H9 (cell line): ENCODE results near the gene KRT12. TPM values are rescaled to one million over a fixed set of nuclear protein-coding genes. Genes with fewer than 3 reads are reported as not detected.

Experiments used
- DNase-seq: peaks from one replicate; pipeline ENCODE4 v3.0.0-alpha.2; 2017
- H2AFZ ChIP-seq: one replicate; pipeline ENCODE4 v1.6.1; 2013; ENCODE audit warnings: mild to moderate bottlenecking, low read length, control low read depth, moderate library complexity
- H2AK5ac ChIP-seq: 2 replicates; pipeline ENCODE4 v1.6.1; 2013; ENCODE audit warnings: low read length, control low read depth, mixed read lengths; ENCODE audit not compliant: insufficient read length
- H2BK120ac ChIP-seq: one replicate; pipeline ENCODE4 v1.6.1; 2013; ENCODE audit warnings: low read depth, mild to moderate bottlenecking, low read length, control low read depth, inconsistent platforms; ENCODE audit not compliant: poor library complexity, severe bottlenecking
- H2BK12ac ChIP-seq: 2 replicates; pipeline ENCODE4 v1.6.1; 2013; ENCODE audit warnings: low read length, control low read depth, mixed read lengths, low read depth; ENCODE audit not compliant: insufficient read length
- H2BK15ac ChIP-seq: 2 replicates; pipeline ENCODE4 v1.6.1; 2013; ENCODE audit warnings: low read depth, low read length, control low read depth
- H2BK20ac ChIP-seq: one replicate; pipeline ENCODE4 v1.6.1; 2013; ENCODE audit warnings: low read depth, mild to moderate bottlenecking, low read length, control low read depth, inconsistent platforms; ENCODE audit not compliant: poor library complexity, severe bottlenecking
- H2BK5ac ChIP-seq: 2 replicates; pipeline ENCODE4 v1.6.1; 2013; ENCODE audit warnings: low read length, control low read depth, mixed read lengths; ENCODE audit not compliant: insufficient read length
- H3K14ac ChIP-seq: 2 replicates; pipeline ENCODE4 v1.6.1; 2013; ENCODE audit warnings: low read length, control low read depth; ENCODE audit not compliant: insufficient read depth
- H3K18ac ChIP-seq: 2 replicates; pipeline ENCODE4 v1.6.1; 2013; ENCODE audit warnings: low read depth, mild to moderate bottlenecking, mixed read lengths, low read length, control low read depth; ENCODE audit not compliant: insufficient read length
- H3K23ac ChIP-seq: 2 replicates; pipeline ENCODE4 v1.6.1; 2013; ENCODE audit warnings: low read length, control low read depth, mixed read lengths, low read depth; ENCODE audit not compliant: insufficient read length
- H3K23me2 ChIP-seq: 2 replicates; pipeline ENCODE4 v1.6.1; 2013; ENCODE audit warnings: low read depth, mild to moderate bottlenecking, mixed read lengths, low read length, control low read depth; ENCODE audit not compliant: insufficient read length, poor library complexity, severe bottlenecking
- H3K27ac ChIP-seq: 2 replicates; pipeline ENCODE4 v1.5.1; 2013; ENCODE audit warnings: low read length, control low read depth, mixed read lengths, low read depth; ENCODE audit not compliant: insufficient read length
- H3K27me3 ChIP-seq: 2 replicates; pipeline ENCODE4 v1.6.1; 2013; ENCODE audit warnings: low read length, control low read depth, inconsistent platforms; ENCODE audit not compliant: insufficient read depth
- H3K4ac ChIP-seq: 2 replicates; pipeline ENCODE4 v1.6.1; 2013; ENCODE audit warnings: low read depth, mild to moderate bottlenecking, control low read depth, inconsistent platforms, low read length, moderate library complexity
- H3K4me1 ChIP-seq: 2 replicates; pipeline ENCODE4 v1.6.1; 2013; ENCODE audit warnings: low read length, control low read depth, inconsistent platforms; ENCODE audit not compliant: insufficient read depth
- H3K4me2 ChIP-seq: 2 replicates; pipeline ENCODE4 v1.6.1; 2013; ENCODE audit warnings: low read length, control low read depth, mixed read lengths; ENCODE audit not compliant: insufficient read length, insufficient read depth
- H3K56ac ChIP-seq: 2 replicates; pipeline ENCODE4 v1.6.1; 2013; ENCODE audit warnings: low read depth, mild to moderate bottlenecking, mixed read lengths, low read length, control low read depth; ENCODE audit not compliant: insufficient read length
- H3K79me1 ChIP-seq: 2 replicates; pipeline ENCODE4 v1.6.1; 2013; ENCODE audit warnings: low read depth, mild to moderate bottlenecking, moderate library complexity, low read length, control low read depth, inconsistent platforms; ENCODE audit not compliant: insufficient read depth, poor library complexity, severe bottlenecking
- H3K79me2 ChIP-seq: 2 replicates; pipeline ENCODE4 v1.6.1; 2013; ENCODE audit warnings: low read length, control low read depth, inconsistent platforms; ENCODE audit not compliant: insufficient read depth
- H3K9ac ChIP-seq: 2 replicates; pipeline ENCODE4 v1.6.1; 2013; ENCODE audit warnings: low read length, control low read depth, mixed read lengths; ENCODE audit not compliant: insufficient read length; ENCODE audit errors: extremely low read depth
- H3K9me3 ChIP-seq: one replicate; pipeline ENCODE4 v1.6.1; 2013; ENCODE audit warnings: low read depth, low read length, inconsistent platforms; ENCODE audit not compliant: control insufficient read depth
- H3T11ph ChIP-seq: one replicate; pipeline ENCODE4 v1.6.1; 2013; ENCODE audit warnings: mild to moderate bottlenecking, low read length, control low read depth, inconsistent platforms
- H4K20me1 ChIP-seq: one replicate; pipeline ENCODE4 v1.6.1; 2013; ENCODE audit not compliant: control insufficient read depth, insufficient read length, insufficient read depth
- H4K5ac ChIP-seq: 2 replicates; pipeline ENCODE4 v1.6.1; 2013; ENCODE audit warnings: low read depth, mild to moderate bottlenecking, mixed read lengths, low read length, control low read depth; ENCODE audit not compliant: insufficient read length
- H4K8ac ChIP-seq: replicated peaks from 2 replicates; pipeline ENCODE4 v1.6.1; 2013; ENCODE audit warnings: low read length, control low read depth, mixed read lengths, low read depth; ENCODE audit not compliant: insufficient read length
- H4K91ac ChIP-seq: 2 replicates; pipeline ENCODE4 v1.6.1; 2013; ENCODE audit warnings: low read depth, mild to moderate bottlenecking, moderate library complexity, mixed read lengths, low read length, control low read depth; ENCODE audit not compliant: insufficient read length
- H3K27ac Mint-ChIP-seq, 3 experiments: 2 replicates in 2 of 3; 3 replicates in 1 of 3; pipeline ENCODE4 v1.8.0; 2020 to 2021; ENCODE audit warnings: mixed read lengths in 3 of 3, mild to moderate bottlenecking in 1 of 3, moderate library complexity in 1 of 3
- H3K27me3 Mint-ChIP-seq: 2 replicates; pipeline ENCODE4 v1.8.0; 2021; ENCODE audit warnings: low read depth, mild to moderate bottlenecking, moderate library complexity, mixed read lengths
- H3K36me3 Mint-ChIP-seq, 3 experiments: 2 replicates in 2 of 3; 3 replicates in 1 of 3; pipeline ENCODE4 v1.8.0; 2020 to 2021; ENCODE audit warnings: low read depth in 3 of 3, mixed read lengths in 3 of 3; ENCODE audit not compliant: insufficient read depth in 1 of 3
- H3K4me1 Mint-ChIP-seq, 2 experiments: 2 replicates each; pipeline ENCODE4 v1.8.0; 2020; ENCODE audit warnings: mixed read lengths in 2 of 2
- H3K4me3 Mint-ChIP-seq, 2 experiments: 2 replicates in 1 of 2; 3 replicates in 1 of 2; pipeline ENCODE4 v1.8.0; 2020 to 2021; ENCODE audit warnings: mild to moderate bottlenecking in 2 of 2, mixed read lengths in 2 of 2, moderate library complexity in 1 of 2
- H3K9me3 Mint-ChIP-seq, 2 experiments: 2 replicates in 1 of 2; 3 replicates in 1 of 2; pipeline ENCODE4 v1.8.0; 2020; ENCODE audit warnings: mild to moderate bottlenecking in 2 of 2, mixed read lengths in 2 of 2, moderate library complexity in 1 of 2
- CTCF ChIP-seq: fragments of 200-600 bp; sonication (generic); conservative IDR thresholded peaks from 3 replicates; pipeline ENCODE4 v1.8.0; 2021; ENCODE audit warnings: antibody characterized with exemption, mild to moderate bottlenecking
- WGBS: extraction: QIAGEN DNeasy Blood & Tissue Kit; methylation state at CpG from one replicate; pipeline ENCODE4 v1.1.7; 2013; ENCODE audit warnings: missing lambda C conversion rate, low lambda C conversion rate, mixed read lengths; ENCODE audit not compliant: insufficient read length; ENCODE audit errors: extremely low coverage; 5-methylcytosine and 5-hydroxymethylcytosine counted together
- total RNA-seq: library from RNA; stranded (reverse); gene quantifications from 2 replicates; pipeline ENCODE4 v1.2.1, GENCODE V29; 2021

The KRT12 gene
- total RNA-seq, 1 experiment from 2014 or later = not detected

- no peak overlapping the region for H2BK12ac ChIP-seq
- no peaks in the 10 kb centered on the region for H3K23me2 ChIP-seq
- H3K4me1 Mint-ChIP-seq = no peaks in the 10 kb centered on the region
- H2BK5ac ChIP-seq = no peak overlapping the region
- no peak overlapping the region for H3K23ac ChIP-seq
- no peak overlapping the region for H3K4me3 Mint-ChIP-seq
- H3K27me3 Mint-ChIP-seq = peaks cover 89% of the 10 kb centered on the region
- WGBS = no CpG with 5 or more reads among the region's 3 CpGs
- no peak overlapping the region for H3K9ac ChIP-seq
- H3K14ac ChIP-seq = no peak overlapping the region
- no peak overlapping the region for H4K8ac ChIP-seq
- H2AFZ ChIP-seq = no peak overlapping the region
- no peak overlapping the region for H3K18ac ChIP-seq
- H3K56ac ChIP-seq = no peak overlapping the region
- no peak overlapping the region for H3K27ac Mint-ChIP-seq
- H3K4me2 ChIP-seq = no peak overlapping the region
- no peak for TF ChIP-seq CTCF
- H4K5ac ChIP-seq = no peak overlapping the region
- no peaks in the 10 kb centered on the region for H3K79me1 ChIP-seq
- H4K91ac ChIP-seq = no peak overlapping the region
- no peak overlapping the region for H3K4ac ChIP-seq
- no peaks in the 10 kb centered on the region for H3K9me3 Mint-ChIP-seq
- DNase-seq = no peak
- H2BK120ac ChIP-seq = no peak overlapping the region
- no peak overlapping the region for H3T11ph ChIP-seq
- H3K79me2 ChIP-seq = no peaks in the 10 kb centered on the region
- H4K20me1 ChIP-seq = no peaks in the 10 kb centered on the region
- no peak overlapping the region for H2BK20ac ChIP-seq
- H3K27me3 ChIP-seq = peaks cover 1% of the 10 kb centered on the region; the same call in 1 of the 2 replicates
- no peaks in the 10 kb centered on the region for H3K4me1 ChIP-seq
- H3K27ac ChIP-seq = no peak overlapping the region
- H2AK5ac ChIP-seq = no peak overlapping the region
- no peaks in the 10 kb centered on the region for H3K9me3 ChIP-seq
- H2BK15ac ChIP-seq = no peak overlapping the region
- peaks cover 0 to 8% (median 8%) of the 10 kb centered on the region in 3 experiments; a peak in 5 of 7 replicates for H3K36me3 Mint-ChIP-seq
Observed at GRCh38 chr17:40812639-40813038, 54.4 kb downstream of the KRT12 start.

Other genes starting within 250 kb of the KRT12 start
- gene SMARCE1, start 219.4 kb downstream of the KRT12 start, total RNA-seq = 122 and 126 TPM in 2 replicates
- 0.13 and 0.18 TPM in 2 replicates for gene KRT222, start 202.0 kb downstream of the KRT12 start, total RNA-seq
- gene KRT24, start 163.5 kb downstream of the KRT12 start, total RNA-seq = not detected in 2 replicates
- not detected in 2 replicates for gene KRT25, start 111.9 kb downstream of the KRT12 start, total RNA-seq
- gene KRT26, start 95.0 kb downstream of the KRT12 start, total RNA-seq = not detected in 2 replicates
- not detected in 2 replicates for gene KRT27, start 84.7 kb downstream of the KRT12 start, total RNA-seq
- not detected in 2 replicates for gene KRT28, start 67.3 kb downstream of the KRT12 start, total RNA-seq
- gene KRT10, start 44.6 kb downstream of the KRT12 start, total RNA-seq = 24.0 and 28.4 TPM in 2 replicates
- gene KRT20, start 18.0 kb upstream of the KRT12 start, total RNA-seq = not detected in 2 replicates
- gene KRT23, start 70.4 kb upstream of the KRT12 start, total RNA-seq = not detected in 2 replicates
- not detected in 2 replicates for gene KRT39, start 99.7 kb upstream of the KRT12 start, total RNA-seq
- not detected in 2 replicates for gene KRT40, start 117.1 kb upstream of the KRT12 start, total RNA-seq
- not detected in 2 replicates for gene KRTAP3-3, start 126.9 kb upstream of the KRT12 start, total RNA-seq
- gene KRTAP3-2, start 132.7 kb upstream of the KRT12 start, total RNA-seq = not detected in 2 replicates
- not detected in 2 replicates for gene KRTAP3-1, start 141.9 kb upstream of the KRT12 start, total RNA-seq
- gene KRTAP1-5, start 160.0 kb upstream of the KRT12 start, total RNA-seq = not detected in 2 replicates
- gene KRTAP1-4, start 163.0 kb upstream of the KRT12 start, total RNA-seq = not detected in 2 replicates
- not detected in 2 replicates for gene KRTAP1-3, start 167.7 kb upstream of the KRT12 start, total RNA-seq
- gene KRTAP1-1, start 174.2 kb upstream of the KRT12 start, total RNA-seq = not detected in 2 replicates
- gene KRTAP2-1, start 180.1 kb upstream of the KRT12 start, total RNA-seq = not detected in 2 replicates
- not detected in 2 replicates for gene KRTAP2-2, start 188.0 kb upstream of the KRT12 start, total RNA-seq
- gene KRTAP2-3, start 192.9 kb upstream of the KRT12 start, total RNA-seq = not detected in 2 replicates
- gene KRTAP2-4, start 198.7 kb upstream of the KRT12 start, total RNA-seq = not detected in 2 replicates
- not detected in 2 replicates for gene KRTAP4-7, start 216.9 kb upstream of the KRT12 start, total RNA-seq
- not detected in 2 replicates for gene KRTAP4-8, start 230.9 kb upstream of the KRT12 start, total RNA-seq
- gene KRTAP4-16, start 235.0 kb upstream of the KRT12 start, total RNA-seq = not detected in 2 replicates
- not detected in 2 replicates for gene KRTAP4-9, start 238.2 kb upstream of the KRT12 start, total RNA-seq